Muscle layer of duodenum (tissue), 2 donors: ENCODE measurements around the gene CAMK1D.
"Not testable (repeated sequence)": the region's sequence is repeated elsewhere in the genome, so short reads cannot be mapped to it uniquely, and the experiment has no call there.

Source experiments
- H3K27ac ChIP-seq: one replicate; pipeline ENCODE4 v1.7.0; 2013; ENCODE audit warnings: mild to moderate bottlenecking, low read length
- H3K27me3 ChIP-seq: one replicate; pipeline ENCODE4 v1.7.0; 2013; ENCODE audit warnings: low read depth, mild to moderate bottlenecking, control low read depth, low read length
- H3K36me3 ChIP-seq, 2 donors: one replicate each; pipeline ENCODE4 v1.7.0; 2013; ENCODE audit warnings: low read length in 2 of 2, control low read depth in 1 of 2, mild to moderate bottlenecking in 1 of 2; ENCODE audit not compliant: insufficient read depth in 2 of 2, control insufficient read depth in 1 of 2
- H3K4me1 ChIP-seq, 2 donors: one replicate each; pipeline ENCODE4 v1.7.0; 2013; ENCODE audit warnings: low read length in 2 of 2, mild to moderate bottlenecking in 2 of 2, control low read depth in 1 of 2, moderate library complexity in 1 of 2; ENCODE audit not compliant: insufficient read depth in 2 of 2, control insufficient read depth in 1 of 2
- H3K4me3 ChIP-seq, 2 donors: one replicate each; pipeline ENCODE4 v1.7.0; 2013; ENCODE audit warnings: low read length in 2 of 2, low read depth in 1 of 2, mild to moderate bottlenecking in 1 of 2
- H3K9me3 ChIP-seq, 2 donors: one replicate each; pipeline ENCODE4 v1.7.0; 2013; ENCODE audit warnings: low read length in 2 of 2, control low read depth in 1 of 2, mild to moderate bottlenecking in 1 of 2; ENCODE audit not compliant: control insufficient read depth in 1 of 2
- donor health status: healthy.

Gene CAMK1D

GRCh38 chr10:12354696-12355095 lies 5.3 kb downstream of the CAMK1D start:
- H3K4me3 ChIP-seq, H3K4me1 ChIP-seq, H3K27ac ChIP-seq, H3K9me3 ChIP-seq, H3K36me3 ChIP-seq, H3K27me3 ChIP-seq: not testable (repeated sequence)

GRCh38 chr10:12355384-12355783 lies 6.0 kb downstream of the CAMK1D start:
- no peaks in the 10 kb centered on the region for H3K36me3 ChIP-seq
- H3K9me3 ChIP-seq, result no peaks in the 10 kb centered on the region
- H3K27me3 ChIP-seq, result no peaks in the 10 kb centered on the region
- no peak overlapping the region for H3K27ac ChIP-seq
- peaks cover 7 to 9% of the 10 kb centered on the region in 2 donors for H3K4me1 ChIP-seq
- no peak overlapping the region for H3K4me3 ChIP-seq

GRCh38 chr10:12357525-12358151 lies 8.3 kb downstream of the CAMK1D start:
- no peaks in the 10 kb centered on the region for H3K9me3 ChIP-seq
- H3K27me3 ChIP-seq, result no peaks in the 10 kb centered on the region
- H3K36me3 ChIP-seq, result no peaks in the 10 kb centered on the region
- no peak overlapping the region for H3K4me3 ChIP-seq
- H3K4me1 ChIP-seq, result no peaks in the 10 kb centered on the region
- no peak overlapping the region for H3K27ac ChIP-seq

- Histone ChIP-seq H3K4me1 (no peaks in the 10 kb centered on the region), H3K36me3 (no peaks in the 10 kb centered on the region), H3K4me3 (no peak overlapping the region), H3K27ac (no peak overlapping the region), H3K27me3 (no peaks in the 10 kb centered on the region), H3K9me3 (no peaks in the 10 kb centered on the region)
These were observed 9.7 kb downstream of the CAMK1D start for GRCh38 chr10:12358863-12359564.

GRCh38 chr10:12360461-12360860 lies 11.1 kb downstream of the CAMK1D start:
- no peaks in the 10 kb centered on the region for H3K27me3 ChIP-seq
- H3K27ac ChIP-seq, result no peak overlapping the region
- no peaks in the 10 kb centered on the region for H3K9me3 ChIP-seq
- no peak overlapping the region for H3K4me3 ChIP-seq
- no peaks in the 10 kb centered on the region for H3K36me3 ChIP-seq
- no peaks in the 10 kb centered on the region for H3K4me1 ChIP-seq

- H3K27me3 ChIP-seq, H3K4me3 ChIP-seq, H3K36me3 ChIP-seq, H3K4me1 ChIP-seq, H3K9me3 ChIP-seq, H3K27ac ChIP-seq: not testable (repeated sequence)
These were observed 11.8 kb downstream of the CAMK1D start for GRCh38 chr10:12361115-12361514.

GRCh38 chr10:12364559-12364958 lies 15.2 kb downstream of the CAMK1D start:
- no peak overlapping the region for H3K4me3 ChIP-seq
- H3K9me3 ChIP-seq, result no peaks in the 10 kb centered on the region
- H3K36me3 ChIP-seq, result no peaks in the 10 kb centered on the region
- no peaks in the 10 kb centered on the region for H3K27me3 ChIP-seq
- no peak overlapping the region for H3K27ac ChIP-seq
- no peaks in the 10 kb centered on the region for H3K4me1 ChIP-seq

GRCh38 chr10:12367272-12367671 lies 17.9 kb downstream of the CAMK1D start:
- Histone ChIP-seq H3K36me3 (no peaks in the 10 kb centered on the region), H3K27ac (no peak overlapping the region), H3K4me1 (no peaks in the 10 kb centered on the region), H3K9me3 (no peaks in the 10 kb centered on the region), H3K4me3 (no peak overlapping the region), H3K27me3 (no peaks in the 10 kb centered on the region)

GRCh38 chr10:12369982-12370381 lies 20.6 kb downstream of the CAMK1D start:
- Histone ChIP-seq H3K4me1 (no peaks in the 10 kb centered on the region), H3K27ac (no peak overlapping the region), H3K27me3 (no peaks in the 10 kb centered on the region), H3K36me3 (no peaks in the 10 kb centered on the region), H3K4me3 (no peak overlapping the region), H3K9me3 (no peaks in the 10 kb centered on the region)

- Histone ChIP-seq H3K27ac (no peak overlapping the region), H3K4me1 (peaks cover 0 to 5% of the 10 kb centered on the region in 2 donors)
These were observed 23.5 kb downstream of the CAMK1D start for GRCh38 chr10:12372846-12373245.

GRCh38 chr10:12375076-12375504 lies 25.7 kb downstream of the CAMK1D start:
- no peak overlapping the region for H3K27ac ChIP-seq
- no peaks in the 10 kb centered on the region for H3K9me3 ChIP-seq
- H3K4me1 ChIP-seq, result peaks cover 0 to 8% of the 10 kb centered on the region in 2 donors
- no peak overlapping the region for H3K4me3 ChIP-seq
- H3K36me3 ChIP-seq, result no peaks in the 10 kb centered on the region
- H3K27me3 ChIP-seq, result no peaks in the 10 kb centered on the region

More at GRCh38 chr10:12372846-12373245, 23.5 kb downstream of the CAMK1D start:
- Histone ChIP-seq H3K9me3 (no peaks in the 10 kb centered on the region), H3K4me3 (no peak overlapping the region), H3K27me3 (no peaks in the 10 kb centered on the region), H3K36me3 (no peaks in the 10 kb centered on the region)

- H3K27me3 ChIP-seq, result no peaks in the 10 kb centered on the region
- no peak overlapping the region for H3K4me3 ChIP-seq
- H3K27ac ChIP-seq, result no peak overlapping the region
- H3K9me3 ChIP-seq, result no peaks in the 10 kb centered on the region
- H3K36me3 ChIP-seq, result no peaks in the 10 kb centered on the region
- H3K4me1 ChIP-seq, result peaks cover 0 to 8% of the 10 kb centered on the region in 2 donors
These were observed 26.9 kb downstream of the CAMK1D start for GRCh38 chr10:12376211-12376610.
